SU-DHL-6 (cell line): ENCODE measurements around the gene CHRNA4.

Source experiments
- H2AFZ ChIP-seq: fragments of 200-600 bp; sonication (generic); 2 replicates; pipeline ENCODE4 v1.6.1; 2014; ENCODE audit warnings: low read depth, mild to moderate bottlenecking, moderate library complexity, mixed read lengths, antibody characterized with exemption, low read length; ENCODE audit not compliant: severe bottlenecking
- H3F3A ChIP-seq: fragments of 200-600 bp; shearing (Covaris generic); 2 replicates; pipeline ENCODE4 v1.6.0; 2016; ENCODE audit warnings: antibody characterized with exemption, mild to moderate bottlenecking; ENCODE audit not compliant: insufficient read depth
- H3K27ac ChIP-seq: fragments of 200-600 bp; sonication (generic); 2 replicates; pipeline ENCODE4 v1.5.1; 2016; ENCODE audit warnings: low read depth, mild to moderate bottlenecking, low read length, moderate library complexity, mixed read lengths
- H3K27me3 ChIP-seq: fragments of 200-600 bp; sonication (generic), shearing (Covaris generic); 2 replicates; pipeline ENCODE4 v1.6.0; 2014; ENCODE audit warnings: mild to moderate bottlenecking, low read length
- H3K36me3 ChIP-seq: fragments of 200-600 bp; sonication (generic); 2 replicates; pipeline ENCODE4 v1.6.1; 2014; ENCODE audit warnings: mild to moderate bottlenecking, low read length, mixed read lengths
- H3K4me2 ChIP-seq: fragments of 300-600, 200-600 bp; shearing (Covaris generic), sonication (generic); 2 replicates; pipeline ENCODE4 v1.6.0; 2014; ENCODE audit warnings: low read length, low read depth, mild to moderate bottlenecking; ENCODE audit not compliant: poor library complexity, severe bottlenecking
- H3K4me3 ChIP-seq: fragments of 200-600 bp; sonication (generic); 2 replicates; pipeline ENCODE4 v1.5.1; 2014; ENCODE audit warnings: antibody characterized with exemption, low read length, mild to moderate bottlenecking, mixed read lengths; ENCODE audit not compliant: insufficient read depth, poor library complexity, severe bottlenecking
- H3K79me2 ChIP-seq: fragments of 200-600 bp; sonication (generic); 2 replicates; pipeline ENCODE4 v1.6.1; 2014; ENCODE audit warnings: mild to moderate bottlenecking, low read length, moderate library complexity; ENCODE audit not compliant: insufficient read depth
- H3K9ac ChIP-seq: fragments of 200-600 bp; sonication (generic); 2 replicates; pipeline ENCODE4 v1.7.0; 2014; ENCODE audit warnings: mild to moderate bottlenecking, low read length
- H3K9me2 ChIP-seq: fragments of 200-600 bp; sonication (generic); replicated peaks from 2 replicates; pipeline ENCODE4 v1.6.1; 2014; ENCODE audit warnings: low read length; ENCODE audit not compliant: insufficient read depth
- H3K9me3 ChIP-seq: fragments of 200-600 bp; sonication (generic); 2 replicates; pipeline ENCODE4 v1.6.1; 2014; ENCODE audit warnings: low read length, mixed read lengths; ENCODE audit not compliant: insufficient read depth
- H4K20me1 ChIP-seq: fragments of 200-600 bp; sonication (generic); 2 replicates; pipeline ENCODE4 v1.6.1; 2014; ENCODE audit warnings: low read depth, mild to moderate bottlenecking, antibody characterized with exemption, low read length, moderate library complexity, mixed read lengths
- CTCF ChIP-seq: fragments of 200-600 bp; sonication (generic); IDR thresholded peaks from one replicate; pipeline ENCODE4 v1.5.1; 2017; ENCODE audit warnings: antibody characterized with exemption, mild to moderate bottlenecking, low read length, moderate library complexity; ENCODE audit not compliant: insufficient read depth, poor library complexity, severe bottlenecking
- EZH2phosphoT487 ChIP-seq: fragments of 200-600 bp; sonication (generic), shearing (Covaris generic); conservative IDR thresholded peaks from 2 replicates; pipeline ENCODE4 v1.6.1; 2018; ENCODE audit warnings: mild to moderate bottlenecking, antibody characterized with exemption, low read length, moderate library complexity, mixed read lengths

CHRNA4 gene

GRCh38 chr20:63365601-63366389 lies 4.6 kb upstream of the CHRNA4 start:
- Histone ChIP-seq H3F3A (no peaks in the 10 kb centered on the region), H3K27me3 (no peaks in the 10 kb centered on the region), H2AFZ (no peak overlapping the region), H3K9me3 (no peaks in the 10 kb centered on the region), H4K20me1 (no peaks in the 10 kb centered on the region), H3K36me3 (no peaks in the 10 kb centered on the region), H3K4me3 (no peak overlapping the region), H3K4me2 (no peak overlapping the region), H3K9me2 (no peaks in the 10 kb centered on the region), H3K9ac (no peak overlapping the region), H3K79me2 (no peaks in the 10 kb centered on the region), H3K27ac (no peak overlapping the region)
- TF ChIP-seq EZH2phosphoT487: no peak
- no peak for TF ChIP-seq CTCF

GRCh38 chr20:63364801-63365585 lies 3.8 kb upstream of the CHRNA4 start:
- H4K20me1 ChIP-seq: no peaks in the 10 kb centered on the region
- H3K79me2 ChIP-seq: no peaks in the 10 kb centered on the region
- no peaks in the 10 kb centered on the region for H3K27me3 ChIP-seq
- H3K9me2 ChIP-seq: no peaks in the 10 kb centered on the region
- H3K27ac ChIP-seq: no peak overlapping the region
- H3K4me2 ChIP-seq: no peak overlapping the region
- no peaks in the 10 kb centered on the region for H3K36me3 ChIP-seq
- no peak overlapping the region for H3K9ac ChIP-seq
- no peak overlapping the region for H3K4me3 ChIP-seq
- no peaks in the 10 kb centered on the region for H3F3A ChIP-seq
- TF ChIP-seq CTCF: no peak
- TF ChIP-seq EZH2phosphoT487: no peak
- H2AFZ ChIP-seq: no peak overlapping the region
- H3K9me3 ChIP-seq: no peaks in the 10 kb centered on the region

GRCh38 chr20:63363981-63364561 lies 2.9 kb upstream of the CHRNA4 start:
- no peaks in the 10 kb centered on the region for H3K9me3 ChIP-seq
- no peak overlapping the region for H2AFZ ChIP-seq
- no peak overlapping the region for H3K4me2 ChIP-seq
- H3K79me2 ChIP-seq: no peaks in the 10 kb centered on the region
- H3K27me3 ChIP-seq: no peaks in the 10 kb centered on the region
- no peaks in the 10 kb centered on the region for H3K9me2 ChIP-seq
- H3K9ac ChIP-seq: no peak overlapping the region
- no peaks in the 10 kb centered on the region for H3K36me3 ChIP-seq
- no peaks in the 10 kb centered on the region for H3F3A ChIP-seq
- no peak overlapping the region for H3K4me3 ChIP-seq
- no peak overlapping the region for H3K27ac ChIP-seq
- no peaks in the 10 kb centered on the region for H4K20me1 ChIP-seq
- TF ChIP-seq EZH2phosphoT487 (no peak), CTCF (no peak)
